ENCODE results near the gene PI4KA.

The PI4KA gene

GRCh38 chr22:20756846-20757245 is 101.8 kb downstream of the PI4KA start:
- H3K4me3 ChIP-seq (ENCODE audit: low read length): no peak overlapping the region
- DNase-seq (ENCODE audit: low read depth): no peak
- TF ChIP-seq, protein P1, sequence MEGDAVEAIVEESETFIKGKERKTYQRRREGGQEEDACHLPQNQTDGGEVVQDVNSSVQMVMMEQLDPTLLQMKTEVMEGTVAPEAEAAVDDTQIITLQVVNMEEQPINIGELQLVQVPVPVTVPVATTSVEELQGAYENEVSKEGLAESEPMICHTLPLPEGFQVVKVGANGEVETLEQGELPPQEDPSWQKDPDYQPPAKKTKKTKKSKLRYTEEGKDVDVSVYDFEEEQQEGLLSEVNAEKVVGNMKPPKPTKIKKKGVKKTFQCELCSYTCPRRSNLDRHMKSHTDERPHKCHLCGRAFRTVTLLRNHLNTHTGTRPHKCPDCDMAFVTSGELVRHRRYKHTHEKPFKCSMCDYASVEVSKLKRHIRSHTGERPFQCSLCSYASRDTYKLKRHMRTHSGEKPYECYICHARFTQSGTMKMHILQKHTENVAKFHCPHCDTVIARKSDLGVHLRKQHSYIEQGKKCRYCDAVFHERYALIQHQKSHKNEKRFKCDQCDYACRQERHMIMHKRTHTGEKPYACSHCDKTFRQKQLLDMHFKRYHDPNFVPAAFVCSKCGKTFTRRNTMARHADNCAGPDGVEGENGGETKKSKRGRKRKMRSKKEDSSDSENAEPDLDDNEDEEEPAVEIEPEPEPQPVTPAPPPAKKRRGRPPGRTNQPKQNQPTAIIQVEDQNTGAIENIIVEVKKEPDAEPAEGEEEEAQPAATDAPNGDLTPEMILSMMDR (conservative IDR thresholded peaks at IDR 0.05; ENCODE audit: low read length): no peak

DNA sequence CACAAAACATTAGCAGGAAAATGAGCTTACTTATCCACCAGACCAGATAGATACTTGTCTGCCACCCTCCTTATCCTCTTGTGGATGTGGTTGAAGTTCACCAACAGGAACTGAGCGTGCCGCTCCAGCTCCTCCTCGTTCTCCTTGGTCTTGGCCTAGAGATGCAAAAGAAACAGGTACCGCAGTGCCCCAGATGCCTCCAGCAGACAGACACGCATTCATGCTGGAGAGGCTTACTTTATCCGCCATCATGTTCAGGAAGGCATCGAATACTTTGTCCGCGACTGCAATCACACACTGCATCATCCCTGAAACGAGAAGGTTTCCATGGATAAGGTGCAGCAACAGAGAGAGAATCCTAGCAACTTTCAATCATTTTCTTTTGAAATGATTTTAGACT is 105.7 kb downstream of the PI4KA start:
- H3K4me3 ChIP-seq (ENCODE audit: low read length): no peak overlapping the region
- TF ChIP-seq, protein P1 (conservative IDR thresholded peaks at IDR 0.05; ENCODE audit: low read length): no peak
- no peak for DNase-seq (ENCODE audit: low read depth)

- H3K4me3 ChIP-seq (ENCODE audit: low read length): no peak overlapping the region
- DNase-seq (ENCODE audit: low read depth): no peak
- TF ChIP-seq, protein P1 (conservative IDR thresholded peaks at IDR 0.05; ENCODE audit: low read length): no peak
These were observed 106.4 kb downstream of the PI4KA start for GRCh38 chr22:20752104-20752741.

GRCh38 chr22:20751185-20751851 is 107.3 kb downstream of the PI4KA start:
- no peak for DNase-seq (ENCODE audit: low read depth)
- H3K4me3 ChIP-seq (ENCODE audit: low read length): no peak overlapping the region

DNA sequence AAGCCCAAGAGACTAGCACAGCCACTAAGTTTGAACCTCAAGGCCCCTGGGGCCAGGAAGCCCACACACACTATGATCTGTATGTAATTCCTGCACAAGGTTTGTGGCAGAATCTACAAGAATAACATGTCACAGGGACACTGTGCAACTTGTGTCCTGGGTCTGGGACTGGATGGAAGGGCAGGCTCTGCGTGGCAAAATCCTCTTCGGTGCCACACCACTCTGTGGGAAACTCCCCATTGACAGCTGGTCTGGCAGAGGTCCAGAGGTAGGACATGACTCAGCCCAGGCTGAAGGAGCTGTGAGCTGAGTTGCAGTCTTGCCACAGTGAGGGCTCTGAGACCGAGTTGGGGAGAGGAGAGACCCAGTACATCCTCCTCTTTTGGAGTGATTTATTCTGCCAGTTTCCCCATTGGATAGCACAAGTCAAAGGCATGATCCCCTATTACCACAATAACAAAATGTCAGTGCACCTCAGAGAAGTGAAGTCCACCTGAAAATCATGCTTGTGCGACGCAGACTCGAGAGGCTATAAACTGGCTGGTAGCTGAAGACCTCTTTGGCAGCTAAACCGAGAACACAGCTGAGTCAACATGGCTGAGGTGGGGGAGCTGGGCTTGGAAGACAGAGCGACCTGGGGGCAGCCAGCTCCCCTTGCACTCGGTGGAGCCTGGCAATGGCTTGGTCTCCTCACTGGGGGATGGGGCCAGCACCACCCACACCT is 108.0 kb downstream of the PI4KA start:
- peak; percentile 83 for DNase-seq (ENCODE audit: low read depth)
- H3K4me3 ChIP-seq (ENCODE audit: low read length): no peak overlapping the region
- TF ChIP-seq, protein P1 (conservative IDR thresholded peaks at IDR 0.05; ENCODE audit: low read length): no peak

More at GRCh38 chr22:20751185-20751851, 107.3 kb downstream of the PI4KA start:
- TF ChIP-seq, protein P1 (conservative IDR thresholded peaks at IDR 0.05; ENCODE audit: low read length): no peak

DNA sequence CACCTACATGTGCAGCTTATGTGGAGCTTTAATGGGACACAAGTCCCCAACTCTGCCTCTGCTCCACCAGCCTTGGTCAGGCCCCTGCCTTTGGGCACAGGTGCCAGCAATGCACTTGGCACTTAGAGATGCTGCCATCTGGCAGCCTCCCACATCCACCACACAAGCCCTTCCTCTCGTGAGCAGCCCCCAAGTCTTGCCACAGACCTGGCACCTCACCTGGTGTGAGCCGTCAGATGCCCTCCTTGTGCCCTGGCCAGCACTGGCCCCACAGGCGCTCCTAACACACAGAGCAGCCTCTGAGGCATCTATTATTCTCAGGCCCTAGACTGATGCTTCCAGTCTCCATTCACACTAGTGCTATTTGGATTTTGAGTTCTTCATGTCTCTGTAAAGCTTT is 109.2 kb downstream of the PI4KA start:
- TF ChIP-seq, protein P1 (conservative IDR thresholded peaks at IDR 0.05; ENCODE audit: low read length): no peak
- H3K4me3 ChIP-seq (ENCODE audit: low read length): no peak overlapping the region
- DNase-seq (ENCODE audit: low read depth): no peak

All from AG10803 (cell line).